ENCODE results near the gene EFHC1.

- TF ChIP-seq, protein P1, sequence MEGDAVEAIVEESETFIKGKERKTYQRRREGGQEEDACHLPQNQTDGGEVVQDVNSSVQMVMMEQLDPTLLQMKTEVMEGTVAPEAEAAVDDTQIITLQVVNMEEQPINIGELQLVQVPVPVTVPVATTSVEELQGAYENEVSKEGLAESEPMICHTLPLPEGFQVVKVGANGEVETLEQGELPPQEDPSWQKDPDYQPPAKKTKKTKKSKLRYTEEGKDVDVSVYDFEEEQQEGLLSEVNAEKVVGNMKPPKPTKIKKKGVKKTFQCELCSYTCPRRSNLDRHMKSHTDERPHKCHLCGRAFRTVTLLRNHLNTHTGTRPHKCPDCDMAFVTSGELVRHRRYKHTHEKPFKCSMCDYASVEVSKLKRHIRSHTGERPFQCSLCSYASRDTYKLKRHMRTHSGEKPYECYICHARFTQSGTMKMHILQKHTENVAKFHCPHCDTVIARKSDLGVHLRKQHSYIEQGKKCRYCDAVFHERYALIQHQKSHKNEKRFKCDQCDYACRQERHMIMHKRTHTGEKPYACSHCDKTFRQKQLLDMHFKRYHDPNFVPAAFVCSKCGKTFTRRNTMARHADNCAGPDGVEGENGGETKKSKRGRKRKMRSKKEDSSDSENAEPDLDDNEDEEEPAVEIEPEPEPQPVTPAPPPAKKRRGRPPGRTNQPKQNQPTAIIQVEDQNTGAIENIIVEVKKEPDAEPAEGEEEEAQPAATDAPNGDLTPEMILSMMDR (IDR thresholded peaks at IDR 0.05) = no peak
- TF ChIP-seq JUN (CRISPR knock-in tag; IDR thresholded peaks at IDR 0.05) (no peak), MAX (CRISPR knock-in tag; IDR thresholded peaks at IDR 0.05) (no peak), USF1 (CRISPR knock-in tag; IDR thresholded peaks at IDR 0.05) (no peak), NR1H2 (CRISPR knock-in tag; IDR thresholded peaks at IDR 0.05) (no peak), MXD4 (CRISPR knock-in tag; IDR thresholded peaks at IDR 0.05; ENCODE audit: borderline replicate concordance) (no peak), CREB1 (CRISPR knock-in tag; IDR thresholded peaks at IDR 0.05) (no peak), TCF7 (CRISPR knock-in tag; IDR thresholded peaks at IDR 0.05; ENCODE audit: low read depth) (no peak)
- TF ChIP-seq, protein P2, sequence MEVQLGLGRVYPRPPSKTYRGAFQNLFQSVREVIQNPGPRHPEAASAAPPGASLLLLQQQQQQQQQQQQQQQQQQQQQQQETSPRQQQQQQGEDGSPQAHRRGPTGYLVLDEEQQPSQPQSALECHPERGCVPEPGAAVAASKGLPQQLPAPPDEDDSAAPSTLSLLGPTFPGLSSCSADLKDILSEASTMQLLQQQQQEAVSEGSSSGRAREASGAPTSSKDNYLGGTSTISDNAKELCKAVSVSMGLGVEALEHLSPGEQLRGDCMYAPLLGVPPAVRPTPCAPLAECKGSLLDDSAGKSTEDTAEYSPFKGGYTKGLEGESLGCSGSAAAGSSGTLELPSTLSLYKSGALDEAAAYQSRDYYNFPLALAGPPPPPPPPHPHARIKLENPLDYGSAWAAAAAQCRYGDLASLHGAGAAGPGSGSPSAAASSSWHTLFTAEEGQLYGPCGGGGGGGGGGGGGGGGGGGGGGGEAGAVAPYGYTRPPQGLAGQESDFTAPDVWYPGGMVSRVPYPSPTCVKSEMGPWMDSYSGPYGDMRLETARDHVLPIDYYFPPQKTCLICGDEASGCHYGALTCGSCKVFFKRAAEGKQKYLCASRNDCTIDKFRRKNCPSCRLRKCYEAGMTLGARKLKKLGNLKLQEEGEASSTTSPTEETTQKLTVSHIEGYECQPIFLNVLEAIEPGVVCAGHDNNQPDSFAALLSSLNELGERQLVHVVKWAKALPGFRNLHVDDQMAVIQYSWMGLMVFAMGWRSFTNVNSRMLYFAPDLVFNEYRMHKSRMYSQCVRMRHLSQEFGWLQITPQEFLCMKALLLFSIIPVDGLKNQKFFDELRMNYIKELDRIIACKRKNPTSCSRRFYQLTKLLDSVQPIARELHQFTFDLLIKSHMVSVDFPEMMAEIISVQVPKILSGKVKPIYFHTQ (CRISPR knock-in tag; IDR thresholded peaks at IDR 0.05) = no peak
- TF ChIP-seq, protein P3, sequence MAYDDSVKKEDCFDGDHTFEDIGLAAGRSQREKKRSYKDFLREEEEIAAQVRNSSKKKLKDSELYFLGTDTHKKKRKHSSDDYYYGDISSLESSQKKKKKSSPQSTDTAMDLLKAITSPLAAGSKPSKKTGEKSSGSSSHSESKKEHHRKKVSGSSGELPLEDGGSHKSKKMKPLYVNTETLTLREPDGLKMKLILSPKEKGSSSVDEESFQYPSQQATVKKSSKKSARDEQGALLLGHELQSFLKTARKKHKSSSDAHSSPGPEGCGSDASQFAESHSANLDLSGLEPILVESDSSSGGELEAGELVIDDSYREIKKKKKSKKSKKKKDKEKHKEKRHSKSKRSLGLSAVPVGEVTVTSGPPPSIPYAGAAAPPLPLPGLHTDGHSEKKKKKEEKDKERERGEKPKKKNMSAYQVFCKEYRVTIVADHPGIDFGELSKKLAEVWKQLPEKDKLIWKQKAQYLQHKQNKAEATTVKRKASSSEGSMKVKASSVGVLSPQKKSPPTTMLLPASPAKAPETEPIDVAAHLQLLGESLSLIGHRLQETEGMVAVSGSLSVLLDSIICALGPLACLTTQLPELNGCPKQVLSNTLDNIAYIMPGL (CRISPR knock-in tag; IDR thresholded peaks at IDR 0.05) = no peak
These were observed 128.9 kb downstream of the EFHC1 start for GRCh38 chr6:52548999-52549398.

Data from WTC11 (cell line).